NCI-H1694 treated with DMSO at 0.1 percent for 48 hours (cell line): Measurements from ENCODE around the gene SIM2.

Source experiments
- DNase-seq: peaks from one replicate; lab custom pipeline; 2025; lab: John Stamatoyannopoulos, UW

SIM2 gene

GRCh38 chr21:36716836-36717235 lies 17.9 kb downstream of the SIM2 start:
- no peak for DNase-seq

DNA sequence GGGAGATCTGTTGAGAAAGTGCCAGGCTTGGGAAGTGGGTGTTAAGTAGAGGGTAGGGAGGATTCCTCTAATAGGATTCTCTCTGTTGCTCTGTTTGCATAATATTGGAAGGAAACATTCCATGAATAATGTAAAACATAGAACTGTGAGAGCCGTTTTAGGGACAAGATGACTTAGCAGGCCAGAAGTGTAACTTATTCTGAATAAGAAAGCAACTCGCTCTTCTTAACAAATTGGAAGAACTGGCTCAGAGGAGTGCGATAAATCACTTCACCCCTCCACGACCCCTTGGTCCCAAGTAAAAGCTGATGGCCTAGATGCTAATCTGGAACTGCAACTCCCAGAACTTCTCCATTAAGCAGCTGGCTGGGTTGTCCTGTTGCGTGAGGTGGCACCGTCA lies 19.1 kb downstream of the SIM2 start:
- no peak for DNase-seq

- DNase-seq = no peak
Measured at GRCh38 chr21:36718951-36719501, 20.1 kb downstream of the SIM2 start.

DNA sequence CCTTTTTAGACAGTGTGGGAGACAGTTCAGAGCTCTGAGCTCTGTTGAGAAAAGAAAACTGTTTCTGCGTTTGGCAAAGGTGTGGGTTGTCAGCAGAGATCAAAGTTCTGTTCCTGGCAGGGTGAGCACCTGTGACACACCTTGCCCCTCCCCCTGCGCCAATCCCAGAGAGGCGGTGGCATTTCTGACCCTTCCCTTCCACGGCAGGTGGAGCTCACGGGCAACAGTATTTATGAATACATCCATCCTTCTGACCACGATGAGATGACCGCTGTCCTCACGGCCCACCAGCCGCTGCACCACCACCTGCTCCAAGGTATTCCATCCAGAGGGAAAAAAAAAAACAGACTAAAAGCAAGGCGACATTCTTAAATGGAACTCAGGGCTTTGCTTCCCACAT lies 20.7 kb downstream of the SIM2 start:
- DNase-seq = no peak

DNA sequence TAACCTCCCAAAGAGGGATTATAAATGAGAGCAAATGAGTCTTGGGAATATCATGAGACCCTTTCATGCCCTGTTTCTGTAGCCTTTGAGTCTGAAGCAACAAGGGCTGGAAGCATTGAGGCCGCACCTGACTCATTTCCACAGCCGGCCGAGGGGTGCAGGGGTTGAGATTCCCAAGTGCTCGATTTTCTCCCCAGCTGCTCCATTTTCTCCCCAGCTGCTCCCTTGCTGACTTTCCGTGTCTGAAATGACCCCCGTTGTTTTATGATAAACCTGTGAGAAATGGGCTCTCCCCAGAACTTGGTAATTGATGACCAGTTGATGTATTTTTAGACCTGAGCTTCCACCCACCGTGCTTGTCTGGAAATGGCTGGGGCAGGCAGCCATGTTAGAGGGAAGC lies 22.9 kb downstream of the SIM2 start:
- no peak for DNase-seq

GRCh38 chr21:36722370-36723368 lies 23.8 kb downstream of the SIM2 start:
- no peak for DNase-seq

DNA sequence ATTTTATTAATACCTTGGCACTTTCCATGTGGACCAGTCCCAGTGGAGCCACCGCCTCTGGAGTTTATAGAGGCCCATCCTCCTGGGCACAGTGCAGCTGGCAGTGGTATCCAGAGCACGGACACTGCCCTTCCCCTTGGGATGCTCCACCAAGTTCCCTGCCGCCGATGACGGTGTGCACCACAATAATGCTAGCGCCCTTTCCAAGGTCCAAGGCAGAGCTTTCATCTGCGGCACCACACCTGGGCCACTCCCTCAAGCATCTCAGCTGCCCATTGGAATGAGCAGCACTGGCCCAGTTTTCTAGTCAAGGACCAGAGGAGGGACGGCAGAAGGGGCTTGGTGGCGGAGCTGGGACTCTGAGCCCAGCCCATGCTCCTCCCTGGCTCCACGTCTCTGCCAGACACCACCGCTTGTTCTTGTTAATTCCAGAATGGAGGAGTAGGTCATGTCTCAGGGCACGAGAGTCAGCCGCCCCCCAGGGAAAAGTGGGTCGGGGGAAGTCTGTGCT lies 24.5 kb downstream of the SIM2 start:
- no peak for DNase-seq

- DNase-seq = no peak
Measured at GRCh38 chr21:36724660-36725059, 25.7 kb downstream of the SIM2 start.

- DNase-seq = no peak
Measured at GRCh38 chr21:36725793-36726386, 27.0 kb downstream of the SIM2 start.

DNA sequence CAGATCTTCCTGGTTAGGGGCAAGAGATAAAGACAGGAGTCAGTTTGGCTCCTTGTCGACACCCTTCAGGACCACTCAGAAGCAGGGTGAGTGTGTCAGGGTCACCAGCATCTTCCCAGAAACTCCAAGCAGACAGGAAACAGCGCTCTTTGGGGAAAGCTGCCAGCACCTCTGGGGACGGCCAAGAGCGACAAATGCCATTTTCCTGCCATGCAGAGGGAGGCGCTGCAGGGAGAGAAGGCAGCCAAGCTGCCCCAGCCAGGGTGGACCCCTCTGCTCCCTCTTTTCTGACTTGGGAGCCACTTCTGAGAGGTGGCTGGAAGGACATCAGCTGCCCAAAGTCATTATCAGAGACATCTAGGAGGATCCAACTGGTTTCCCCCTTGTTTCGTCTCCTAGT lies 29.0 kb downstream of the SIM2 start:
- no peak for DNase-seq

DNA sequence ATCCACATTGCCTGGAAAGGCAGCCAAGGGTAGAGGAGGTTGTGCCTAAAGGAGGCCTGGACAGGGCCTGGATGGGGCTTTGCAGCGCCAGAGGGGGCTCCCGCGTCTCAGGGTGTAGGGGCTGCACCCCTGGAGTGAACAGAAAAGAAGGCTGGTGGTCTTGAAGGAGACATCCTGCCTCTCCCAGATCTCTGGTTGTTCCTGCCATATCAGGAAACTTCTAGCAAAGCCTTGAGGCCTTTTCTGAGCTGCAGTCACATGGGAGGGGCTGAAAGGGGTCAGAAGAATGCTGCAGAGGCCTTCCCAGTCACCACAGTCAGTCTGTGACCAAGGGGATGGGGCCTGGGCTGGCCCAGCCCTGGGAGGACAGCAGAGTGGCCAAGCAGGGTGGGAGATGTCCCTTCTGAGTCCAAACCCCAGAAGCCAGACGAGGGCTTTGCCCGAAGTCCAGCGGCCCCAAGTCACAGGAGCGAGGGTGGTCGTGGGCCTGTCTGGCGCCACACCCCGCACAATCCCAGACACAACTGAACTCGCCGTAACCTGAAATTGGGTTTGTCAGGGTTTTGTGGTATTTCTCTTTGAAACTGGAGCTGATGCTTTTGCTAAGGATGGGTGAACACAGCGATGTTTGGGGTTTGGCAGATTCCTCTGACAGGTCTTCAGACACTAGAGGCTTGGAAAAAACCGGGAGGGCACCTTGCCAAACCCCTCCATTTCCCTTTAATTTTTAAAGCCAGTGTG lies 29.6 kb downstream of the SIM2 start:
- no peak for DNase-seq

- no peak for DNase-seq
Measured at GRCh38 chr21:36729310-36729970, 30.5 kb downstream of the SIM2 start.

DNA sequence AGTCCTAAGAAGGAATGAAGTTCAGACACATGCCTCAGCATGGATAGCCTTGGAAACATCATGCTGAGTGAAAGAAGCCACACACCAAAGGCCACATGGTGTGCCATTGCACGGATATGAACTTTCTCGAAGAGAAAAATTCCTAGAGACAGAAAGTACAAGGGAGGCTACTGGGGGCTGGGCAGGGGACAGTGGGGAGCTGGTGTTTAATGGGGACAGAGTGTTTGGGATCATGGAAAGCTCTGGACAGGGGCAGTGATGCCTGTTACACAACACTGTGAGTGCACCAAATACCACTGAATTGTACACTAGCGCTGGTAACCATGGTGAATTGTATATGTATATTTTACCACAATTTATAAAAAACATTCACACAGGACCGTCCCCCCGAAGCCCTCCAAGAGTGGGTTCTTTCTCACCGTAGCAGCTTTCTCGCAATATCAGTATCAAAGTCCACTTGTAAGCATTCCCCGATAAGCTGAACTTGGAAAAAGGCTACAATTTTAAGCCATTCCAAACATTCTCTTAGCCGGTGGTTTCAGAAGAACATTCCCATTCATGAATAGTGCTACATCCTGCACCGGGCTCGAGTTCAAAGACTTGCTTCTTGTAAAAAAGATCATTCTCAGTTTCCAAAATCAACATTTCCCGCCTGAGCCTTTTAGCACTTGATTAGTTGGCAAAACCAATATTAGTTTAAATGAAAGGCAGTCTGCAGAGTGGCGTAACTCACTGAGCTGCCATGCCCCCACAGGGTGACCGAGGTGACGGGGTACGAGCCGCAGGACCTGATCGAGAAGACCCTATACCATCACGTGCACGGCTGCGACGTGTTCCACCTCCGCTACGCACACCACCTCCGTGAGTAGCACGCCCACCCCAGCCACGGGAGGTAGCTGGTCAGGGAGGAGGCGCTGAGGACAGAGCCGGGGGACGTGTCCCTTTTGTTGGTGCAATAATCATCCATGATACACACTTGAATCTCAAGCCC lies 31.7 kb downstream of the SIM2 start:
- no peak for DNase-seq

DNA sequence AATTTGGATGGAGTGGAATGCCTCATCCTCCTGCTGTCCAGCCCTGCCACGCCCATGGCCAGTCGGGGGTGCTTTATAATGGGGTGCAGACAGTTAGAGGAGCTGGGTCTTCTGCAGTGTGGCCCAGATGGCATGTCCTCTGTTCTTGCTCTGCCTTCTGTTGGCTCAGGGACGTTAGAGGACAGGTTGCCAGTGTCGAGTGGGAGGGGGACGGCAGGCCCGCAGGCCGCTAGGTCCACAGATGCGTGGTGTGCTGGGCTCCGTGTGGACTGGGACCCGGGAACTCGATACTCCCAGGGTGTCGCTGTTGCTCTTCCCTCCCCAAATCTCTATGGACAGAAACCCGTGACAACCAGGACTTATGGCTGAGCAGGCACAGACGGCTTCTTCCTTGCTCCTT lies 33.3 kb downstream of the SIM2 start:
- DNase-seq = no peak

- DNase-seq = no peak
Measured at GRCh38 chr21:36732761-36733160, 33.8 kb downstream of the SIM2 start.

- DNase-seq = no peak
Measured at GRCh38 chr21:36733857-36734256, 34.9 kb downstream of the SIM2 start.

DNA sequence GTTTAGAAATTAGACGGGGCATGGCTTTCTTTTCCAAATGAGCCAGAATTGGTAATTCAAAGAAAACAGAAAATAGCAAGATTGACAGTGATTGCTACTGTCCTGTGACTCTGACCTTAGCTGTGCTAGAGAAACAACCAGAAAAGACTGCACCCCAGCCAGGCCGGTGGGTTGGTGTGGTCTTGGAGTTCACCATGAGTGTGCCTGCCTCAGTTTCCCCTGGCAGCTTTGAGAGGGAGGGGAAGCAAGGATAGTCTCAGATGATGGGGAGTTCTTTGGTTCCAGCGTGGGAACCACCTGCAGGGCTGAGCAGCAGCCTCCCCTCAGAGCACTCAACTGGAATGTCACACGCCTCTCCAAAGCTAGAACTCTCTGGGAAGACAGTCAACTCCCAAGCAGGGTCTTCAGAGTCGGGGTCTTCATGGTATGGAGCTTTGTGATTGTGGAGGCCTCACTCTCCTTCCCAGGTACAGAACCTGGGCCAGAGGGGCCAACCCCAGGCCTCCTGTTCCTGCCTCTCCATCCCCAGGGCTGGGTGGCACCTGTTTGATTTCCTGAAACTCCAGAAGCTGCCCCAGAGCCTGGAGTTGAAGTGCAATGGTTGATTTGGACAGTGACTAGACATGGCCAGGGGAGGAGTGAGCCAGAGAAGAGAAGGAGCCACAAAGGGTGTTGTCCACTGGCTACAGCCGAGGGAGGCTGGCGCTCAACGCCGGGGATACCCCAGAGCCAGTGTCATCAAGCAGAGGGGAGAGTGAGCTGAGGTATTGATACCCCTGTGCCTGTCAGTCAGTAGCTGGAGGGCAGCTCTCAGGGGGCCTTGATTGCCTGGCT lies 35.7 kb downstream of the SIM2 start:
- DNase-seq = no peak

DNA sequence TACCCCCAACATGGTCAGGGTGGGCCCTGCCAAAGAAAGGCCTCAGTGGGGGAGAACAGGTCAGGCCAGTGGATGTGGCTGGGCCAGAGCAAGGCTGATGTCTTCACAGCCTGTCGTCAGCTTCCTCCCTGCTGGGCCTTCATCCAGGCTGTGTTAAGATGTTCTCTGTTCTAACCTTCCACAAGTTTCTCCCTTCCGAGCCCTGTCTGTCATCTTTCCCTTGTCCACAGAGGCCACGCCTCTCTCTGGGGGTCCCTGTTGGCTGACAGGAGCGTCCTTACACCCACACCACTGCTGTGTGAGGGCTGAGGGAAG lies 36.2 kb downstream of the SIM2 start:
- no peak for DNase-seq

DNA sequence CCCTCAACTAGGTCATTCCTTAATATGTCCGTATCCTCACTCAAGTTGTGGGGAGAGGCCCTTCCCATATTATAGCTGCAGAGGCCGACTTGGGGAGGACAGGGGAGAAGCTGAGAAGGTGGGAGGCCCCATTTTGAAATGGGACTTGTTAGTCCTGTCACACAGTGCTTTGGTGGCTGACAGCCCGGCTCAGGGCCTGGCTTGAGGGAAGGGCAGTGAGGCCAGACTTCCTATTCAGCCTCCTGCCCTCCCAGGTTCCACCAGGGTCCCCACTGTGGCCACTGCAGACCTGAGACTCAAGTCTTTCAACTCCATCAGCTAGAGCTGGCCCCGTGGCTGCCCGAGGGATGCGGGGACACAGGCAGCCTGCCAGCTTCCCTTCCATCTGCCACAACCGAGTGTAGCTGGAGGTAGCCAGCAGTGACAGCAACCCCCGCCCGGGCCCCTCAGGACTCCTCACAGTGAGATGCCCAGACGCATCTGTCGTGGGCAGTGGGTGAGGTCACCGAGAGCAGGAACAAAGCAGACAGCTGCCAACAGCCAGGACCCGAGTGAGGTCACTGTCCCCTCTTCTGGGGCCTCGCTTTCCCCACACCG lies 36.9 kb downstream of the SIM2 start:
- DNase-seq = no peak
